Measurements from ENCODE around the gene TARS1.

- TF ChIP-seq CTCF (IDR thresholded peaks at IDR 0.05) = no peak
- no peak for TF ChIP-seq POLR2A (IDR thresholded peaks at IDR 0.05)
- no peak for TF ChIP-seq EP300 (IDR thresholded peaks at IDR 0.05)
- TF ChIP-seq POLR2AphosphoS5 (IDR thresholded peaks at IDR 0.05) = no peak
Observed at GRCh38 chr5:33482335-33482734, 41.6 kb downstream of the TARS1 start.

Measured in stomach (tissue), 4 donors.